ENCODE measurements around the gene FAM222B. TPM values are rescaled to one million over a fixed set of nuclear protein-coding genes. Genes with fewer than 3 reads are reported as not detected.

The FAM222B gene
- total RNA-seq, 1 experiment from 2014 or later, result 39.5 TPM

DNA sequence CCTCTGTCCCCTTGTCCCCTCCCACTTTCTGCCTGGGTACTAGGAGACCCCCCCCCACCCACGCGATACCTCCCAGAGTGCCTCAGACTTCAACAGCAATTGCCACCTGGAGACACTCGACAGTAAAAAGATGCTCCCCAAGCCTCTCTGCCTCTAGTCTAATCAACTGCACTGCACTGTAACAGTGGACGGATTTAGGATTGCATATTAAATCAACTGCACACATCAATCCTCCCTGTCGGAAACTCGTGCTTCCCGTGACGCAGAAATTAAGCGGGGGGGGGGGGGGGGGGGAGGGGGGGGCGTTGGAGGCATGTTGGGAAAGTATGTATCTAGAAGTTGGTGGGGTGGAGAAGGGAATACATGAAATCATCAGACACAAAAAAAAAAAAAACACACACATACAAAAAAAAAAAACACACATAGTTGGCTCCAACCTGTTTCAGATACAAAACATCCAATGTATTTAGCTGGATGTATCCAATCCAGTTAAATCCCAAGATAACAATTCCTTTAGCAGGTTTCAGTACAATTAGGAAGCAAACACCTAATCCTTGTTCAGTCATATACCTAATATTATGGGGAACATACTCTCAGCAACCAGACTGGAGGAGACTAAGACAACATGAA is 29.7 kb downstream of the FAM222B start:
- no TSS peak for BruUV-seq (replicated peaks)
- intact Hi-C loops (cut with micrococcal nuclease; ENCODE audit: unreplicated experiment), result loop anchor here (1.0 kb wide), 1 partner anchor 50 kb away; no protein-coding TSS in a partner anchor
- ChIA-PET POLR2A (interaction anchor here (0.6 to 0.7 kb wide), 2 partner anchors 29 to 88 kb away, joined by 9 to 11 read pairs; no protein-coding TSS in a partner anchor), CTCF (interaction anchor here (0.6 to 0.7 kb wide), 2 partner anchors 66 to 480 kb away, joined by 4 to 7 read pairs; no protein-coding TSS in a partner anchor)
- Mint-ChIP-seq H3K27ac (ENCODE audit: unreplicated experiment) (peak overlapping the region; percentile 75), H3K36me3 (ENCODE audit: insufficient read depth, unreplicated experiment) (peaks cover 15% of the 10 kb centered on the region), H3K4me3 (ENCODE audit: unreplicated experiment) (peak overlapping the region; percentile 93), H3K4me1 (ENCODE audit: low read depth, unreplicated experiment) (no peaks in the 10 kb centered on the region), H3K27me3 (ENCODE audit: insufficient read depth, unreplicated experiment) (no peaks in the 10 kb centered on the region), H3K9me3 (ENCODE audit: unreplicated experiment) (no peaks in the 10 kb centered on the region)
- TF ChIP-seq, protein P1, sequence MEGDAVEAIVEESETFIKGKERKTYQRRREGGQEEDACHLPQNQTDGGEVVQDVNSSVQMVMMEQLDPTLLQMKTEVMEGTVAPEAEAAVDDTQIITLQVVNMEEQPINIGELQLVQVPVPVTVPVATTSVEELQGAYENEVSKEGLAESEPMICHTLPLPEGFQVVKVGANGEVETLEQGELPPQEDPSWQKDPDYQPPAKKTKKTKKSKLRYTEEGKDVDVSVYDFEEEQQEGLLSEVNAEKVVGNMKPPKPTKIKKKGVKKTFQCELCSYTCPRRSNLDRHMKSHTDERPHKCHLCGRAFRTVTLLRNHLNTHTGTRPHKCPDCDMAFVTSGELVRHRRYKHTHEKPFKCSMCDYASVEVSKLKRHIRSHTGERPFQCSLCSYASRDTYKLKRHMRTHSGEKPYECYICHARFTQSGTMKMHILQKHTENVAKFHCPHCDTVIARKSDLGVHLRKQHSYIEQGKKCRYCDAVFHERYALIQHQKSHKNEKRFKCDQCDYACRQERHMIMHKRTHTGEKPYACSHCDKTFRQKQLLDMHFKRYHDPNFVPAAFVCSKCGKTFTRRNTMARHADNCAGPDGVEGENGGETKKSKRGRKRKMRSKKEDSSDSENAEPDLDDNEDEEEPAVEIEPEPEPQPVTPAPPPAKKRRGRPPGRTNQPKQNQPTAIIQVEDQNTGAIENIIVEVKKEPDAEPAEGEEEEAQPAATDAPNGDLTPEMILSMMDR (IDR thresholded peaks at IDR 0.05; ENCODE audit: insufficient read depth in 1 of 2, low read depth in 1 of 2, low read length in 1 of 2, severe bottlenecking in 1 of 2, unreplicated experiment in 1 of 2), result peak in 1 of 2 experiments; percentile 2
- Histone ChIP-seq H3K27me3 (replicated peaks; ENCODE audit: control insufficient read depth, insufficient read depth, low read length) (no peaks in the 10 kb centered on the region), H3K4me3 (ENCODE audit: low read depth, low read length) (peak overlapping the region; percentile 96), H3K4me1 (peaks cover 12% of the 10 kb centered on the region), H3K9me3 (no peaks in the 10 kb centered on the region), H3K36me3 (ENCODE audit: control insufficient read depth, insufficient read depth, low read length) (no peaks in the 10 kb centered on the region)
- DNase-seq, result no peak

DNA sequence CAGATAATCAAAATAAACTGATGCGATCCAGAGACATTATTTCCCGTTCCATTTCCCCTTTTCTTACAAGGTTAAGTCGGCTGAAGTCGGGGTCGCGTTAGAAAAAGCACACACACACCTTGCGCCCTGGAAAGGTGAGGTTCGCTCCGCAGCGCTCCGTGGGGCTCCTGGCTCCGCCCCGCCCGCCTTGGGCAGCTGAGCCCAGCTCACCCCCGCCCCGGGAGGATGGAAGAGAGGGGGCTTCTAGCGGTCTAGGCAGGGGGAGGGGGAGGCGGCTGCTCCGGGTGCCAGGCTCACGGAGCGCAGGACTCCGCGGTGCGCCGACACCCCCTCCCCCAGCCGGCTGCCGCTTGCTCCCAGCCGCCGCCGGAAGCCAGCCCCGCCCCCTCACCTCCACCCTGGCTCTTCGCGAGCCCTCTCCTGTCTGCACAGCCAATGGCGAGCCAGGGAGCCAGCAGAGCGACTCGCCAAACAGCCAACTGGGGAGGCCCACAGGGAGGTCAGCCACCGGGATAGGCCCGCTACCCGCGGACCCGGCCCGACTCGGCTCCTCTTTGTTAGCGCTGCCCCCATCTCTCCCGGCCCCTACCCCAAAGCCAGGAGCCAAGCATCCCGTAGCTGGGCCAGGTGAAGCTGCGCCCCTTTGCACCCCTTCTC is 30.4 kb downstream of the FAM222B start:
- Mint-ChIP-seq H3K9me3 (ENCODE audit: unreplicated experiment) (no peaks in the 10 kb centered on the region), H3K36me3 (ENCODE audit: insufficient read depth, unreplicated experiment) (peaks cover 19% of the 10 kb centered on the region), H3K4me1 (ENCODE audit: low read depth, unreplicated experiment) (no peaks in the 10 kb centered on the region), H3K4me3 (ENCODE audit: unreplicated experiment) (peak overlapping the region; percentile 93), H3K27me3 (ENCODE audit: insufficient read depth, unreplicated experiment) (no peaks in the 10 kb centered on the region), H3K27ac (ENCODE audit: unreplicated experiment) (peak overlapping the region; percentile 75)
- TF ChIP-seq, protein P1 (IDR thresholded peaks at IDR 0.05; ENCODE audit: insufficient read depth in 1 of 2, low read depth in 1 of 2, low read length in 1 of 2, severe bottlenecking in 1 of 2, unreplicated experiment in 1 of 2), result no peak
- BruUV-seq (replicated peaks), result no TSS peak
- ChIA-PET CTCF (interaction anchor here (0.6 to 1.8 kb wide), 3 partner anchors 48 to 518 kb away, joined by 6 to 9 read pairs (median 8); no protein-coding TSS in a partner anchor), POLR2A (interaction anchor here (0.8 kb wide), 1 partner anchor 93 kb away, joined by 4 read pairs; the partner anchor contains the start of gene RPL23A)
- Histone ChIP-seq H3K9me3 (no peaks in the 10 kb centered on the region), H3K4me1 (peaks cover 18% of the 10 kb centered on the region), H3K36me3 (ENCODE audit: control insufficient read depth, insufficient read depth, low read length) (no peaks in the 10 kb centered on the region), H3K27me3 (replicated peaks; ENCODE audit: control insufficient read depth, insufficient read depth, low read length) (no peaks in the 10 kb centered on the region), H3K4me3 (ENCODE audit: low read depth, low read length) (peak overlapping the region; percentile 96)
- intact Hi-C loops (cut with micrococcal nuclease; ENCODE audit: unreplicated experiment), result loop anchor here (1.0 kb wide), 1 partner anchor 49 kb away; no protein-coding TSS in a partner anchor
- peak; percentile 99 for DNase-seq

DNA sequence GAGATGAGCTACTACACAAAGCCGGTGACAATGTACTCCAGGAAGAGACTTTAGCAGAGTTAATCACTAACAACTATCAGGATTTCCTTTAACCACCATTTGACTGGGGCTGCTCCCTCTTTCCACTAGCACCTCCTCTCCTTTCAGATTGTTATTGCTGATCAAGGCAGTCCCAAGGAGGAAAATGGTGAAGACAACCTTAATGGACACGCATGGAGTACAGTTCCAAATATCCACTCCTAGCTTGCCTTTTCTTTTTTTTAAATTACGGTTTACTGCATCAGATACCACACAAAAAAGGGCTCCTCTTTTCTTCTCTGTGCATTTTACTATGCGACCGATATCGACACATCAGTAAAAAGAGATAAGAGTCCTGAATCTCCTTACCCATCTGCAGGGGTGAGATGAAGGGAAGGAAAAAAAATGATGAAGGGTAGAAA is 30.9 kb downstream of the FAM222B start:
- TF ChIP-seq, protein P1 (IDR thresholded peaks at IDR 0.05; ENCODE audit: insufficient read depth in 1 of 2, low read depth in 1 of 2, low read length in 1 of 2, severe bottlenecking in 1 of 2, unreplicated experiment in 1 of 2), result peak in 1 of 2 experiments; percentile 2
- POLR2A ChIA-PET, result interaction anchor here (0.7 to 0.8 kb wide), 2 partner anchors 79 to 92 kb away, joined by 3 to 4 read pairs; partner anchors contain the start of gene RPL23A
- peaks cover 23% of the 10 kb centered on the region for H3K36me3 Mint-ChIP-seq (ENCODE audit: insufficient read depth, unreplicated experiment)
- H3K36me3 ChIP-seq (ENCODE audit: control insufficient read depth, insufficient read depth, low read length), result no peaks in the 10 kb centered on the region
- no peaks in the 10 kb centered on the region for H3K9me3 ChIP-seq
- H3K27me3 Mint-ChIP-seq (ENCODE audit: insufficient read depth, unreplicated experiment), result no peaks in the 10 kb centered on the region
- TSS peak; percentile 50 for BruUV-seq (replicated peaks)
- peak in 1 of 2 experiments; percentile 37 for DNase-seq
- H3K4me3 ChIP-seq (ENCODE audit: low read depth, low read length), result peak overlapping the region; percentile 96
- no peaks in the 10 kb centered on the region for H3K27me3 ChIP-seq (replicated peaks; ENCODE audit: control insufficient read depth, insufficient read depth, low read length)
- H3K27ac Mint-ChIP-seq (ENCODE audit: unreplicated experiment), result peak overlapping the region; percentile 75
- CTCF ChIA-PET, result interaction anchor here (0.6 to 1.8 kb wide), 3 partner anchors 48 to 518 kb away, joined by 6 to 9 read pairs (median 8); no protein-coding TSS in a partner anchor
- intact Hi-C loops (cut with micrococcal nuclease; ENCODE audit: unreplicated experiment), result loop anchor here (1.0 kb wide), 1 partner anchor 48 kb away; no protein-coding TSS in a partner anchor
- peak overlapping the region; percentile 93 for H3K4me3 Mint-ChIP-seq (ENCODE audit: unreplicated experiment)
- no peaks in the 10 kb centered on the region for H3K9me3 Mint-ChIP-seq (ENCODE audit: unreplicated experiment)
- peaks cover 20% of the 10 kb centered on the region for H3K4me1 ChIP-seq
- no peaks in the 10 kb centered on the region for H3K4me1 Mint-ChIP-seq (ENCODE audit: low read depth, unreplicated experiment)

Measured in Caco-2 (cell line).